HL-60 (cell line): Measurements from ENCODE around the gene LIN52.

ENCODE experiments used
- DNase-seq, 2 experiments: peaks; one replicate each; pipeline ENCODE4 v3.0.0-alpha.2; 2010 to 2020; ENCODE audit warnings: low read depth in 1 of 2, low spot score in 1 of 2
- H3K27ac ChIP-seq: fragments of 250-450 bp; sonication (Bioruptor Pico); replicated peaks from 2 replicates; pipeline ENCODE4 v1.5.1; 2020; ENCODE audit warnings: mild to moderate bottlenecking, moderate library complexity
- H3K27me3 ChIP-seq: fragments of 250-450 bp; sonication (Bioruptor Pico); 2 replicates; pipeline ENCODE4 v1.5.1; 2021; ENCODE audit warnings: mild to moderate bottlenecking, moderate library complexity; ENCODE audit not compliant: insufficient read depth, poor library complexity, severe bottlenecking
- H3K4me3 ChIP-seq: replicated peaks from 2 replicates; pipeline ENCODE4 v1.5.1; 2011; ENCODE audit warnings: mild to moderate bottlenecking, control low read depth, low read length; ENCODE audit not compliant: insufficient read depth
- GABPA ChIP-seq: IDR thresholded peaks from 2 replicates; pipeline ENCODE4 v1.6.1; 2012; ENCODE audit warnings: low read depth
- POLR2AphosphoS5 ChIP-seq: IDR thresholded peaks from 2 replicates; pipeline ENCODE4 v1.6.1; 2012; ENCODE audit warnings: low read depth
- SPI1 ChIP-seq: IDR thresholded peaks from 2 replicates; pipeline ENCODE4 v1.6.1; 2012; ENCODE audit warnings: low read depth, mild to moderate bottlenecking, borderline replicate concordance
- TF ChIP-seq, protein P1 (sequence below): IDR thresholded peaks from 2 replicates; pipeline ENCODE4 v1.6.1; 2012; ENCODE audit warnings: low read depth; ENCODE audit not compliant: insufficient replicate concordance
- TF ChIP-seq, protein P2 (sequence below): IDR thresholded peaks from one replicate; pipeline ENCODE4 v1.5.1; 2011; ENCODE audit warnings: low read length, control low read depth, inconsistent platforms; ENCODE audit not compliant: insufficient read depth

Gene LIN52

DNA sequence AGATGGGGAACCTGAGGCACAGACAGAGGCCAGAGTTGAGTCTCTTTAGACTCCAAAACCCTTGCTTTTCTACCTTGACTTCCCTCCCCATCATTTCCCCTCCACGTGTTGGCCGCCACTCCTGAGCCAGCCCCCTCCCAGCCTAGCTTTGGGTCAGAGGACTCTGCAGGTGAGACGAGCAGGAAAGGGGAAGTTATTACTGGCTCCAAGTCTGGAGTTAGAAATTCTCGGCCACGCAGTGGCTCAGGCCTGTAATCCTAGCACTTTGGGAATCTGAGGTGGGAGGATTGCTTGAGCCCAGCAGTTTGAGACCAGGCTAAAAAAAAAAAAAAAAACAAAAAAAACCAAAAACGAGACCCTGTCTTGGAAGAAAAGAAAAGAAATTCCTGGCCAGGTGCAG lies 163.3 kb downstream of the LIN52 start:
- no peak for TF ChIP-seq POLR2AphosphoS5
- TF ChIP-seq, protein P1, sequence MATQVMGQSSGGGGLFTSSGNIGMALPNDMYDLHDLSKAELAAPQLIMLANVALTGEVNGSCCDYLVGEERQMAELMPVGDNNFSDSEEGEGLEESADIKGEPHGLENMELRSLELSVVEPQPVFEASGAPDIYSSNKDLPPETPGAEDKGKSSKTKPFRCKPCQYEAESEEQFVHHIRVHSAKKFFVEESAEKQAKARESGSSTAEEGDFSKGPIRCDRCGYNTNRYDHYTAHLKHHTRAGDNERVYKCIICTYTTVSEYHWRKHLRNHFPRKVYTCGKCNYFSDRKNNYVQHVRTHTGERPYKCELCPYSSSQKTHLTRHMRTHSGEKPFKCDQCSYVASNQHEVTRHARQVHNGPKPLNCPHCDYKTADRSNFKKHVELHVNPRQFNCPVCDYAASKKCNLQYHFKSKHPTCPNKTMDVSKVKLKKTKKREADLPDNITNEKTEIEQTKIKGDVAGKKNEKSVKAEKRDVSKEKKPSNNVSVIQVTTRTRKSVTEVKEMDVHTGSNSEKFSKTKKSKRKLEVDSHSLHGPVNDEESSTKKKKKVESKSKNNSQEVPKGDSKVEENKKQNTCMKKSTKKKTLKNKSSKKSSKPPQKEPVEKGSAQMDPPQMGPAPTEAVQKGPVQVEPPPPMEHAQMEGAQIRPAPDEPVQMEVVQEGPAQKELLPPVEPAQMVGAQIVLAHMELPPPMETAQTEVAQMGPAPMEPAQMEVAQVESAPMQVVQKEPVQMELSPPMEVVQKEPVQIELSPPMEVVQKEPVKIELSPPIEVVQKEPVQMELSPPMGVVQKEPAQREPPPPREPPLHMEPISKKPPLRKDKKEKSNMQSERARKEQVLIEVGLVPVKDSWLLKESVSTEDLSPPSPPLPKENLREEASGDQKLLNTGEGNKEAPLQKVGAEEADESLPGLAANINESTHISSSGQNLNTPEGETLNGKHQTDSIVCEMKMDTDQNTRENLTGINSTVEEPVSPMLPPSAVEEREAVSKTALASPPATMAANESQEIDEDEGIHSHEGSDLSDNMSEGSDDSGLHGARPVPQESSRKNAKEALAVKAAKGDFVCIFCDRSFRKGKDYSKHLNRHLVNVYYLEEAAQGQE: no peak
- TF ChIP-seq, protein P2, sequence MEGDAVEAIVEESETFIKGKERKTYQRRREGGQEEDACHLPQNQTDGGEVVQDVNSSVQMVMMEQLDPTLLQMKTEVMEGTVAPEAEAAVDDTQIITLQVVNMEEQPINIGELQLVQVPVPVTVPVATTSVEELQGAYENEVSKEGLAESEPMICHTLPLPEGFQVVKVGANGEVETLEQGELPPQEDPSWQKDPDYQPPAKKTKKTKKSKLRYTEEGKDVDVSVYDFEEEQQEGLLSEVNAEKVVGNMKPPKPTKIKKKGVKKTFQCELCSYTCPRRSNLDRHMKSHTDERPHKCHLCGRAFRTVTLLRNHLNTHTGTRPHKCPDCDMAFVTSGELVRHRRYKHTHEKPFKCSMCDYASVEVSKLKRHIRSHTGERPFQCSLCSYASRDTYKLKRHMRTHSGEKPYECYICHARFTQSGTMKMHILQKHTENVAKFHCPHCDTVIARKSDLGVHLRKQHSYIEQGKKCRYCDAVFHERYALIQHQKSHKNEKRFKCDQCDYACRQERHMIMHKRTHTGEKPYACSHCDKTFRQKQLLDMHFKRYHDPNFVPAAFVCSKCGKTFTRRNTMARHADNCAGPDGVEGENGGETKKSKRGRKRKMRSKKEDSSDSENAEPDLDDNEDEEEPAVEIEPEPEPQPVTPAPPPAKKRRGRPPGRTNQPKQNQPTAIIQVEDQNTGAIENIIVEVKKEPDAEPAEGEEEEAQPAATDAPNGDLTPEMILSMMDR: no peak
- no peak for TF ChIP-seq GABPA
- no peak for TF ChIP-seq SPI1
- Histone ChIP-seq H3K4me3 (no peak overlapping the region), H3K27ac (no peak overlapping the region), H3K27me3 (no peaks in the 10 kb centered on the region)
- DNase-seq: no peak

DNA sequence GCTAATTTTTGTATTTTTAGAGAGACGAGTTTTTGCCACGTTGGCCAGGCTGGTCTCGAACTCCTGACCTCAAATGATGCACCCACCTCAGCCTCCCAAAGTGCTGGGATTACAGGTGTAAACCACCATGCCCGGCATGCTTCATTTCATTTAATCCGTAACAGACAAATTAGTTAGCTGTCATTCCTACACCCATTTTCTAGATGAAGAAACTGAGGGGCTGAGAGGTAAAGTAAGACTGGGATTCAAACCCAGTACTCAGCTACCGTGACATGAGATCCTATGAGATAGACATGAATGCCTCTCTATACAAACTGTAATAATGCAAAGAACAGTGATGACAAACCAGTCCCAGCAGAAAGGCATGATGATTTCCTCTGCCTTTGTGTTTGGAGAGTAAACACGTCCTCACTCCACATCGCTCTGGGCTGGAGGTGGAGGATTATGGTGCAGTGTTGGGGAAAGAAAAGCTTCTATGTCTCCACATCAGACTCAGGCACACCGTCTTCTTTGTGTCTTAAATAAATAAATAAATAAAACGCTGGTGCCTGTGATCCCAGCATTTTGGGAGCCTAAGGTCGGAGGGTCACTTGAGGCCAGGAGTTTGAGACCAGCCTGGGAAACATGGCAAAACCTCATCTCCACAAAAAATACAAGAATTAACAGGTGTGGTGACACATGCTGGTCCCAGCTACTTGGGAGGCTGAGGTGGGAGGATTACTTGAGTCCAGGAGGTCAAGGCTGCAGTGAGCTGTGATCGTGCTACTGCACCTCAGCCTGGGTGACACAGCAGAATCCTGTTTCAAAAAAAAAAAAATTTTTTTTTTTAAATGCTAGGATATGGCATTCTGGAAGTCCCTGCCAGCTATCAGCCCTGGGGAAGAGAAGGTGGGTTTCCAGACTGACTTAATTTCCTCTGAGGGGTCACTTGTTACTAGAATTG lies 164.9 kb downstream of the LIN52 start:
- no peaks in the 10 kb centered on the region for H3K27me3 ChIP-seq
- no peak overlapping the region for H3K27ac ChIP-seq
- TF ChIP-seq, protein P2: no peak
- H3K4me3 ChIP-seq: no peak overlapping the region
- no peak for DNase-seq
